H7 (cell line): Measurements from ENCODE around the gene INSC. TPM values are rescaled to one million over a fixed set of nuclear protein-coding genes. Genes with fewer than 3 reads are reported as not detected.
"Not testable (repeated sequence)": the region's sequence is repeated elsewhere in the genome, so short reads cannot be mapped to it uniquely, and the experiment has no call there.

Source experiments
- DNase-seq: peaks from one replicate; pipeline ENCODE4 v3.0.0; 2012
- H3K27me3 ChIP-seq: 2 replicates; pipeline ENCODE4 v1.6.0; 2011; ENCODE audit warnings: mild to moderate bottlenecking, low read length; ENCODE audit not compliant: control insufficient read depth, insufficient read depth
- H3K36me3 ChIP-seq: replicated peaks from 2 replicates; pipeline ENCODE4 v1.5.1; 2011; ENCODE audit warnings: low read length; ENCODE audit not compliant: control insufficient read depth, insufficient read depth
- H3K4me3 ChIP-seq: 2 replicates; pipeline ENCODE4 v1.5.1; 2011; ENCODE audit warnings: low read depth, mild to moderate bottlenecking, control low read depth, low read length, moderate library complexity; ENCODE audit not compliant: insufficient read depth
- total RNA-seq: library from RNA; depleted of rRNA; stranded (reverse); fragments of >200 nt; shearing (Covaris generic); gene quantifications from 2 replicates; pipeline ENCODE4 v1.2.3, GENCODE V29; 2014; rRNA removed

Gene INSC
- 0.07 TPM in 1 of 2 replicates, not detected in the other for total RNA-seq

- peak; percentile 84 for DNase-seq
- peaks cover 25% of the 10 kb centered on the region for H3K27me3 ChIP-seq
- H3K4me3 ChIP-seq: peak within 1 kb of the TSS; percentile 32
- no peaks in the 10 kb centered on the region for H3K36me3 ChIP-seq
Measured at GRCh38 chr11:15114501-15115475, at the start of gene INSC. Gene INSC (plus strand): TSS chr11:15114923. CDS start chr11:15149175, 34,252 bp downstream.

GRCh38 chr11:15069751-15070150 is 45.0 kb upstream of the INSC start:
- DNase-seq, H3K4me3 ChIP-seq, H3K36me3 ChIP-seq: not testable (repeated sequence)
- H3K27me3 ChIP-seq: peaks cover 25% of the 10 kb centered on the region

GRCh38 chr11:15071556-15072255 is 43.0 kb upstream of the INSC start:
- DNase-seq: peak; percentile 13
- H3K36me3 ChIP-seq: no peaks in the 10 kb centered on the region
- peaks cover 25% of the 10 kb centered on the region for H3K27me3 ChIP-seq
- no peak overlapping the region for H3K4me3 ChIP-seq

- Histone ChIP-seq H3K4me3 (no peak overlapping the region), H3K27me3 (peaks cover 25% of the 10 kb centered on the region), H3K36me3 (no peaks in the 10 kb centered on the region)
- DNase-seq: peak; percentile 21
Measured at GRCh38 chr11:15072551-15073143, 42.1 kb upstream of the INSC start.

GRCh38 chr11:15073361-15074205 is 41.1 kb upstream of the INSC start, which contains the start of gene CALCB:
Gene CALCB (plus strand): TSS chr11:15073593. CDS start chr11:15074719, 1,126 bp downstream.
- Histone ChIP-seq H3K27me3 (peaks cover 25% of the 10 kb centered on the region), H3K36me3 (no peaks in the 10 kb centered on the region), H3K4me3 (peak within 1 kb of the TSS; percentile 54)
- peak; percentile 70 for DNase-seq

- peak; percentile 86 for DNase-seq
- Histone ChIP-seq H3K4me3 (peak overlapping the region; percentile 54), H3K36me3 (no peaks in the 10 kb centered on the region), H3K27me3 (peaks cover 25% of the 10 kb centered on the region)
Measured at GRCh38 chr11:15074206-15075161, 40.2 kb upstream of the INSC start.

GRCh38 chr11:15075162-15075526 is 39.6 kb upstream of the INSC start:
- no peak overlapping the region for H3K4me3 ChIP-seq
- peaks cover 25% of the 10 kb centered on the region for H3K27me3 ChIP-seq
- H3K36me3 ChIP-seq: no peaks in the 10 kb centered on the region
- DNase-seq: no peak

GRCh38 chr11:15091175-15091574 is 23.5 kb upstream of the INSC start:
- no peak overlapping the region for H3K4me3 ChIP-seq
- no peaks in the 10 kb centered on the region for H3K27me3 ChIP-seq
- DNase-seq: no peak
- no peaks in the 10 kb centered on the region for H3K36me3 ChIP-seq

- Histone ChIP-seq H3K36me3 (no peaks in the 10 kb centered on the region), H3K4me3 (no peak overlapping the region), H3K27me3 (no peaks in the 10 kb centered on the region)
- no peak for DNase-seq
Measured at GRCh38 chr11:15091625-15092024, 23.1 kb upstream of the INSC start.

- no peak overlapping the region for H3K4me3 ChIP-seq
- H3K27me3 ChIP-seq: no peaks in the 10 kb centered on the region
- no peaks in the 10 kb centered on the region for H3K36me3 ChIP-seq
- no peak for DNase-seq
Measured at GRCh38 chr11:15093432-15093831, 21.3 kb upstream of the INSC start.

GRCh38 chr11:15095736-15096228 is 18.9 kb upstream of the INSC start:
- no peak for DNase-seq
- no peak overlapping the region for H3K4me3 ChIP-seq
- H3K27me3 ChIP-seq: no peaks in the 10 kb centered on the region; the same call in 1 of the 2 replicates
- H3K36me3 ChIP-seq: no peaks in the 10 kb centered on the region

- DNase-seq: no peak
- no peak overlapping the region for H3K4me3 ChIP-seq
- no peaks in the 10 kb centered on the region for H3K36me3 ChIP-seq
- H3K27me3 ChIP-seq: no peaks in the 10 kb centered on the region; the same call in 1 of the 2 replicates
Measured at GRCh38 chr11:15097411-15097810, 17.3 kb upstream of the INSC start.

GRCh38 chr11:15099267-15099666 is 15.5 kb upstream of the INSC start:
- Histone ChIP-seq H3K27me3 (no peaks in the 10 kb centered on the region; the same call in 1 of the 2 replicates), H3K36me3 (no peaks in the 10 kb centered on the region), H3K4me3 (no peak overlapping the region)
- no peak for DNase-seq
